IPS DF 4.7 (cell line): ENCODE data around the gene CYSLTR1.
"Not testable (repeated sequence)": the region's sequence is repeated elsewhere in the genome, so short reads cannot be mapped to it uniquely, and the experiment has no call there.

ENCODE experiments used
- DNase-seq: peaks from one replicate; pipeline ENCODE4 v3.0.0-alpha.2; 2013; ENCODE audit warnings: low spot score; ENCODE audit errors: extremely low read depth

Gene CYSLTR1, protein sequence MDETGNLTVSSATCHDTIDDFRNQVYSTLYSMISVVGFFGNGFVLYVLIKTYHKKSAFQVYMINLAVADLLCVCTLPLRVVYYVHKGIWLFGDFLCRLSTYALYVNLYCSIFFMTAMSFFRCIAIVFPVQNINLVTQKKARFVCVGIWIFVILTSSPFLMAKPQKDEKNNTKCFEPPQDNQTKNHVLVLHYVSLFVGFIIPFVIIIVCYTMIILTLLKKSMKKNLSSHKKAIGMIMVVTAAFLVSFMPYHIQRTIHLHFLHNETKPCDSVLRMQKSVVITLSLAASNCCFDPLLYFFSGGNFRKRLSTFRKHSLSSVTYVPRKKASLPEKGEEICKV

DNA sequence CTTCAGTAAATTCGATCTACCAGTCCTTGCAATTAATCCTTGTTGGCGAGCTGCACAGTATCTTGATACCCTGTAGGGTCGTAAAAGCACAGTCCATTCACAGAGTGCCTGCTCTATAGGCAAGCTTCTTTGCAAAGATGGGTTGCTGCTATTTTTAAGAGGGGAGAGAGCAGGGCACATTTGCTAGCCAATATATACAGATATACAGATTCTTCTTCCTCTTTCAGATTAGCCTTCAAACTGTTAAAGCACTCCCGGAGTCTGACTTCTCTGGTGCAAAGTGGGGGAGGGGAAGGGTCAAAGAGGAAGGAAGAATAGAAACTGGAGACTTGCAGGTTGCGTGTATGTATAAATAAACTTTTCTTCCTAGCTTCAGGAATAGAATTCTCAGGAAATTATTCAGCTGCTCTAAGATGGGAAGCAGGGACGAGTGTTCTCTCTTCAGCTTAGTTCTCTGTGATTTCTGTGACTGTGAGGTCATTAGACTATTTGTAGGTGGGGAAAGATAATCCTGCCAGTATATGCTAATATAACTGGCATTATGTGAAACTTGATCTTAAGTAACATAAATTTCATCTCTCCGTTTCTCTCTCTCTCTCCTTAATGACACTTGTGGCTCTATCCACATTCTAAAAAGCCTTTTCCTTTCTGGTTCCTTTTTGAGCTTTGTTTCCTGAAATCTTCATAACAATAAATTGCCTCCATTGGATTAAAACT is at the start of gene CYSLTR1:
Gene CYSLTR1 (minus strand): TSS at position 242 of the 717 bp plus-strand sequence. CDS start 53,865 bp downstream, outside the sequence.
- DNase-seq, result no peak

DNA sequence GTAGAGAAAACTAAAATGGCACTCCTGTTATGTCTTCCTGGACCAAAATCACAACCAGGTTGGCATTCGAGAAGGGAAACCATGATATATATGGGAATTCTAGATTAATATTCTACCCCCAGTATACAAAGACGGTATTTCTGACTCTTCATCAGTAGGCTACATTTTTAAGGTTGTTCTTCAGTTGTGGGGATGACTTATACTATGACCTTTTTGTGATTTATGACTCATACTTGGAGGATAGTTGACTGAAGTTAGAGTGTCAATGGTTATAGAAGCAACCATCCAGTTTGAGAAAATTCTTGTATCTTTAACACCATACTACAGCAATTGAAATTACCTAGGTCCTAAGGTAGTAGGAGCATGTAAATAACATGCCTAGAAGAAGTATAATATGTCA is 49.8 kb upstream of the CYSLTR1 start:
- DNase-seq, result no peak

DNA sequence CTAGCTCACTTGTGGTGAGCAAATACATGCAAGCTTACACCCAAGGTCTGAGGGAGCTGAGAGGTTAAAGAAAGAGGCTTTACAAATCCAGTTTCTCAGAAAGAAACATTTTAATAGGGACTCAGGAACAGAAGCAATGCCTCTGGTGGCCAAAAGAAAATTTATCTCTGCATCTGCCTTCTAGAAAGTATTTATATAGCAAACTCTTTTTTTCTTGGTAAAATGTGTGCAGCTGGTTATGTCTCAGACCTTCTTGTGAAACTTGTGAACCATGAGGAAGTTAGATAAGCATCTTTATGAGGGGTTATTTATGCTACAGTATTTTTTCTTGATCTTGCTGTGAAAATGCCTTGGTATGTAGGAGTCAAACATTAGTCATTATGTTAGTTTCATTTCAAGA is 48.5 kb upstream of the CYSLTR1 start:
- no peak for DNase-seq

DNA sequence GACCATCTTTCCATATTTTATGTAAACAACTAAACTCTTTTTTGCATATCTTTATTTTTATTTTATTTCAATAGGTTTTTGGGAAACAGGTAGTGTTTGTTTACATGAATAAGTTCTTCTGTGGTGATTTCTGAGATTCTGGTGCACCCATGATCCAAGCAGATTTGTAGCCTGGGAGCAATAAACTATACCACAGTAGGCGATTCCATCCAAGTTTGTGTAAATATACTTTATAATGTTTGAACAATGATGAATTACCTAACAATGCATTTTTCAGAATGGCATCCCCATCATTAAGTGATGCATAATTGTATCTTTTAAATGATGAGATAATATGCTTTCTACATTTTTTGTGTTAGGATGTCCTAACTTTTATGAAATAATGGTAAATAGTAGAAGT is 39.2 kb upstream of the CYSLTR1 start:
- DNase-seq, result no peak

DNA sequence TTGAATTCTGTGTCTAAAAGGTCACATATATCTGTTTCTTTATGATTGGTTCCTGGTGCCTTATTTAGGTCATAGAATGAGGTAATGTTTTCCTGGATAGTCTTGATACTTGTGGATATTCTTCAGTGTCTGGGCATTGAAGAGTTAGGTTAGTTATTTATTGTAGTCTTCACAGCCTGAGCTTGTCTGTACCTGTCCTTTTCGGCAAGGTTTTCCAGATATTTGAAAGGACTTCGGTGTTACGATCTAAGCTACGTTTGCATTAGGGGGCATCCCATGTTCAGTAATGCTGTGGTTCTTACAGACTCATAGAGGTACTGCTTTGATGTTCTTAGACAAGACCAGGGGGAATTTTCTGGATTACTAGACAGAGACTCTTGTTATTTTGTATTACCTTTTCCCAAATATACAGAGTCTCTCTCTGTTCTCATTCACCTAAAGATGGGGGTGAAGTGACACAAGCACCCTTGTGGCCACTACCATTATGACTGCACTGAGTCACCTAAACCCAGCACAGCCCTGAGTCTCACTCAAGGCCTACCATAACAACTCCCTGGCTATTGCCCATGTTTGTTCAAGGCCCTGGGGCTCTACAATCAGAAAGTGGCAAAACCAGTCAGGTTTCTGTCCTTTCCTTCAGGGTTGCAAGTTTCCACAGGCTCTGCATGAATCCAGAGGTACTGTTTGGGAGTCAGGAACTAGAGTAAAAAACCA is 30.1 kb upstream of the CYSLTR1 start:
- no peak for DNase-seq

DNA sequence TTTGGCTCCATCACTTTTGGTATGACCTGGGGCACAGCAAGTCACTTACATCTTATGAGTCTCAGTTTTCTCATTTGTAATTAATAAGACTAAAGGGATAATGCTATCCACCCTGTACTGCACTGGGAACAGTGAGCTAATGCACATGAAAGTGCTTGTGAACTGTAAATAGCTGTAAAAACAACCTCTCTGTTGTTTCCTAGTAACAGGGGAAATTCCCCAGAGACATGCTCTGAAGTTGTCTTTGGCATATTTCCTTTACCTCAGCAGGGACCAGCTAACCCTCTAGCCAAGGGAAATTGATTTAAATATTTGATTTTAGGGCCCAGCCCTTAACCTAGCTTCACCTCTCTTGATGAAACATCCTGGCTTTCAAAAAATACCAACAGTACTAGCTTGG is 6.1 kb upstream of the CYSLTR1 start:
- no peak for DNase-seq

DNA sequence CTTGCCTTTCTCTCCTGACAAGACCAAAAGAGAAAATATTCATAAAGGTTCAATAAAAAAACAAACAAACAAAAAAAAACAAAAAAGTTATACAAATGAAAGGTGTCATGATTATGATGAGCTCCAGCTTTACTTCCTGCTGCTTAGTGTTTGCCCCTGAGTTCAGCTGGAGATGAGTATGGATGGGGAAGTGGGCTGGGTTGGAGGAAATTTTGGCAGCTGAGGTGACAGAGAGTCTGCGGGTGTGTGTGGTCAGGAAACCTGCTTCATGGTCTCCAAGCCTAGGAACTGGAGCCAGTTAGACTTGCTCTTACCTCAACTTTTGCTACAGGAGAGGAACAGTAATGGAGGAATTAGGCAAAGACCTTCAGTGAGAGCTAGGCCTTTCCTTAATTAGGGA is 4.3 kb upstream of the CYSLTR1 start:
- DNase-seq, result no peak

DNA sequence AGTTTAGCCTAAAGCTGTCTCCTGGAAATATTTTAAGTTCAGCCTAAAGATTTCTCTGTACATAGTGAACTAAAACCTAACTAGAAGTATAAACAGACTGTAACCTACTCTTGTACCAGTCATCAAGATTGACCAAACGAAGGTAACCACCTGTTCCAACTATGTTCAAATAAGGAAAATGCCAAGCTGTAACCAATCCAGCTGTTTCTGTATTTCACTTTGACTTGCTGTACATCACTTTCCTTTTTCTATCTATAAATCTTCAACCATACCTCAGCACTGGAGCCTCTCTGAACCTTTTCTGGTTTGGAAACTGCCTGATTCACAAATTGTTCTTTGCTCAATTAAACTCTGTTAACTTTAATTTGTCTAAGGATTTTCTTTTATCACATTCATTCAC is 3.1 kb upstream of the CYSLTR1 start:
- DNase-seq, result no peak

DNA sequence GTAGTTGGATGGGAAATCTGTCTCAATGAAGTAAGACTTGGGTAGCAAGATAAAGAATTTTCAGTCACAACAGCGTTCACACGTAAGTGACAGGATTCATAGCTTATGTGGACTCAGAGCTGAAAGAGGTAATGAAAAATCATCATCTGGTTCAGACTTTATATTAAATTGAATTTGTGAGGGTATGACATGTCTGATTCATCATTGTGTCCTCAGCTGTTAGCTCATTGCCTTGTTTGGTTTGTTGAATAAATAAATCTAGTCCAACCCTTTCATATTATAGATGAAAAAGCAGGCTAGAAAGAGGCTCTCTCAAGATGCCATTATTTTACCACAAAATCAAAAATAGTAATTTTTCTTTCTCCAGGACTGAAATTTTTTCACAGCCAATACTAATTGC is 2.7 kb upstream of the CYSLTR1 start:
- no peak for DNase-seq

DNA sequence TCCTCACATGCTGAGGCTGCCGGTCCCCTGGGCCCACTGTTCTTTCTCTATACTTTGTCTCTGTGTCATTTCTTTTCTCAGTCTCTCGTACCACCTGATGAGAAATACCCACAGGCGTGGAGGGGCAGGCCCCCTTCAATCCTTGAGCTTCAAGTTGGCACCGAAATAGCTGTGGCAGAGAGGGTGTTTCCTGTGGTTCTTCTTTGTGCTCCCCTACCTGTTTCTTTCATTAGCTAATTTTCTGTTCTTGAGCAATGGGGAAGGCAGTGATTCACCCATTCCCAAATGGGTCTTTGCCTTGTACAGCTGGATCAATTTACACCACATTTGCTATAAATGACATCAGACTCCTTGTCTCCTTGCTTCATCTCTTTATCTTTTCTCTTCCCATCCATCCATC is 2.1 kb upstream of the CYSLTR1 start:
- DNase-seq, result no peak

DNA sequence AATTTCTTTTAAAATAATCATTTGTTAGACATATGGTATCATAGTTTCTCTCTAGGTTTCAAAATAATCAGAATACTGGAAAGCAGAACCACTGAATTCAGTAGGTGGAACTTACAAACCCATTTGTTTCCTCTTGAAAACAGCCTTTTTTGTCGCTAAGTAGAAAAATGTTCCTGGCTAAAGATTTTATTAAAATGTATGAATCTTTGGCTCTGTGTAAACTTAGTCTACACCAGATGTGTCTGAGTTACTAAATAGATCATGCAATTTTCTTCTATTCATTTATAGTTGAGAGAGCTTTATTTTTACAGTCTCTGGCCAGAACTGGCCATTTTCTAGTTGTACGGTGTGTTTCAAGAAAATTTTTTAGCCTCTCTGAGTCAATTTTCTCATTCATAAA is 1.0 kb downstream of the CYSLTR1 start:
- no peak for DNase-seq

DNA sequence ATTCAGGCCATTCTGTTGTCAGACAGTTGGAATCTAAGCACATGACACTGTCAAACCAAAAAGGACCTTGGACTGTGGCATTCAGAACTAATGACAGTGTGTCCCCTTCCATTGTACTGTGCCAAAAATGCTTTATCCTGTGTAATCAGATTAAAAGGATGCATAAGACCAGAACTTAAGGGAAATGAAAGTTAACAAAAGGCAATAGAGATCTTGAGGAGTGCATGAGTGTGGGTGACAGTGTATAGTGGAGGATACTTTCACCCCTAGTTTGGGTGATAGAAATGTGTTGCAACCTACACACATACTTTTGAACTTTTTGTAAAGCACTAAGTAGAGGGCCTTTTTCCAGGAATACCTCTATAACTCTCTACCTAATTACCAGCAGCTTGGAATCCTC is 4.5 kb downstream of the CYSLTR1 start:
- DNase-seq, result no peak

DNA sequence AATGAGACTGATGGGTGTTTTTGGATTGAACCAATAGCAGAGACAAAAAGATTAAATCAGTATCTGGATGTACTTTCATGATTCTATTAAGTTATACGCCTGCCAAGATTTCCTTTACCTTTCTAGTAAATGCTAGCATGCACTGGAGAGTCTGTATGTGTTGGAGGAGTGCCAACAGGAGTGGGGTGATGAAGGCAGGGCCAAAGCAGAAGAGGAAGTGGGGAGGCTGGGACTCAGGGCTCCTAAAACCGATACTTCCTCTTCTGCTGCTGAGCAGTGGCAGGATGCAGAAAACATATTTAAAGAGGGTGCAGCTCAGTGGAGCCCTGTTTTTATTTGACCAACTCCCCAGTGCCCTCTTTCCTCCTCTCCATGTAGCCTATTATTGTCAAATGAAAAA is 5.6 kb downstream of the CYSLTR1 start:
- no peak for DNase-seq

DNA sequence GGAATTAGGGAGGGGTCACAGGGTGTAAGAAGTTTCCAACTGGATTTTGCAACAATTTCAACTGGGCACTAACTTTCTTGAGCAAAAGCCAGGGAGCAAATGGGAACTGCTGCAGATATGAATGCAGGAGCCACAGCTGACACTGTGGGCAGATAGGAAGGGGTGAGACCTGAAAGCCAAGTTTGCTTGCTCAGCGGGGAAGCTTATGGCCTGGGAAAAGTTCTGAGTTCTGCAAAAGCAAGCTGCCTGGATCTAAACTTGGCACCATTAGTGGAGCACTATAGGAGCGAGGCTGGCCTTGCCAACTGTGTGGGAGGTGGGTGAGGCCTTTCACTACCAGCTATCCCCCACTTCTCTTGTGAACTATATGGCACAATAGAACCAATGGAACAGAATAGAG is 11.1 kb downstream of the CYSLTR1 start:
- DNase-seq, result no peak

DNA sequence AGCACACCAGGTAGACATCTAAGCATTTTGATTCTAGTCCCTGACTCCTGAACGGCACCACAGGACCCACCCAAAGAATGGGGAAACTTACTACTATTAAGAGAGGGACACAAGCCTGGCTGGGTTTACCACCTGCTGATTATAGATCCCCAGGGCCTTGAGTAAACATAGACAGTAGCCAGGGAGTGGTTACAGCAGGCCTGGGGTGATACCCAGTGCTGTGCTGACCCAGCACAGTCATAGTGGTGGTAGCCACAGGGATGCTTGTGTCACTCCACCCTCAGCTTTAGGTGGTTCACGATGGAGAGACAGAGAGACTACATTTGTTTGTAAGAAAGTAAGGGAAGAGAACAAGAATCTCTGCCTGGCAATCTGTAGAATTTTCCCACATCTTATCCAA is 11.7 kb downstream of the CYSLTR1 start:
- DNase-seq, result no peak

DNA sequence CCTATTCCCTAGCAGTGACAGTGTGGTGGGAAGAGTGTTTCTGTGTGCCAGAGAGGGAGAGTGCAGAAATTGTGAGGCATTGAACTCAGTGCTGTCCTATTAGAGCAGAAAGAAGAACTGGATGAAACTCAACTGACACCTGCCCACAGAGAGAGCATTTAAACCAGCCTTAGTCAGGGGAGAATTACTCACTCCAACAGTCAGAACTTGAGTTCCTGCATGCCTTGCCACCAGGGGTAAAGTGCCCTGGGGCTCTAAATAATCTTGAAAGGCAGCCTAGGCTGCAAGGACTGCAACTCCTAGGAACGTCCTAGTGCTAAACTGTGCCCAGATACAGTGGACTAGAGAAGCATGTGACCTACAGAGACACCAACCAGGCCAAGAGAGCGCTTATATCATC is 12.8 kb downstream of the CYSLTR1 start:
- DNase-seq, result no peak

DNA sequence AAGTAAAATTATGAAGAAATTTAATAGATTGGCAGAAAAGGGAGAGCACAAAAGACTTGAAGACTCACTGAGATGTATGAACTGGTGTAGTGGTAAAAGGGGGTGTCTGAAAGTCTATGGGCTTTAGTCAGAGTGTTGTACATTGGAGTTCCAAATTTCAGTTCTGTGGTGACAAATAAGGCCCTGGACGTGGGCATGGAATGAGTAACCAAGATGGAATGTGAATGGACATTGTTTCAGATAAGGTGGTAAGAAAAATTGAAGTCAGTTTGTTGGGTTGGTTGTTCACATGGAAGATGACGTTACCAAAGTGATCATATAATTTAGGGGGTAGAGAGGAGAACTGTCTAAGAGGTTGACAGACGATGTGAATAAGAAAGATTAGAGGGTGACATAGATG is 13.9 kb downstream of the CYSLTR1 start:
- DNase-seq, result no peak

DNA sequence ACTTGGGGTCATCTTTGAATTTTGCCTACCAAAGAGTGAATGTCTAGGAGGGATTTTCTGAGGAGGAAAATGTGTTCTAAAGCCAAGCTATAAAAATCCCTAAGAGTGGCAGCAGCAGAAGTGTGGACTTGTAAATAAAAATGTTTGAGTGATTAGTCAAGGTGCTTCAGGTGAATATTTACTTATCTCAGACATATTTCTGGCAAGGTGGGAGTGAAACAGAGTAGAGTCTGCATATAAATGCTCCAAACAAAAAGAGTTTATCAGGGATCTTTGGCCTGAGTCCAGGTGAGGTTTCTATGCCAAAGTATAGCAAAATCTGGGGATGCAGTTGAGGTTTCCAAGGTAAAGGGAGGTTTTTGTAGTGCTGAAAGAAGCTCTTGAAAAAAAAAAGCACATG is 19.7 kb downstream of the CYSLTR1 start:
- DNase-seq, result no peak

DNA sequence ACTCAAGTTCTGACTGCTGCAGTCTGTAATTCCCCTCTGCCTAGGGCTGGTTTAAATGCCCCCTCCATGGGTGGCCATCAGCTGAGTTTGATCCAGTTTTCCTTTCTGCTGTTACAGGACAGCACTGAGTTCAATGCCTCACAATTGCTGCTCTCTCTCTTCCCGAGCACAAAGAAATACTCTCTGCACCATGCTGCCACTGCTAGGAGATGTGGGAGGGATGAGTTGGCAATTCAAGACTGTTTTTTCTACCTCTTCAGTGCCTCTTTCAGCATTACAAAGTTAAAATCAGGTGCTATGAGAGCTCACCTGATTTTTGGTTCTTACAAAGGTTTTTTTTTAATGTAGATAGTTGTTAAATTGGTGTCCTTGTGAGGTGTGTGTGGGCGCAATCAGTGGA is 24.3 kb downstream of the CYSLTR1 start:
- DNase-seq, result no peak

DNA sequence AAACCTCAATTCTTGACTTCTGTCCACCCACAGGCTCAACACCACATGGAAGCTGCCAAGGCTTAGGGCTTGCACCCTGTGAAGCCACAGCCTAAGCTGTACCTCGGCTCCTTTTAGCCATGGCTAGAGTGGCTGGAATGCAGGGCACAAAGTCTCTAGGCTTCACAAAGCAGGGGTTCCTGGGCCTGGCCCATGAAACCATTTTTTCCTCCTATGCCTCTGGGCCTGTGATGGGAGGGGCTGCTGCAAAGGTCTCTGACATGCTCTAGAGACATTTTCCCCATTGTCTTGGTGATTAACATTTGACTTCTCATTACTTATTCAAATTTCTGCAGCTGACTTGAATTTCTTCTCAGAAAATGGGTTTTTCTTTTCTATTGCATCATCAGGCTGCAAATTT is 26.5 kb downstream of the CYSLTR1 start:
- not testable (repeated sequence) for DNase-seq

DNA sequence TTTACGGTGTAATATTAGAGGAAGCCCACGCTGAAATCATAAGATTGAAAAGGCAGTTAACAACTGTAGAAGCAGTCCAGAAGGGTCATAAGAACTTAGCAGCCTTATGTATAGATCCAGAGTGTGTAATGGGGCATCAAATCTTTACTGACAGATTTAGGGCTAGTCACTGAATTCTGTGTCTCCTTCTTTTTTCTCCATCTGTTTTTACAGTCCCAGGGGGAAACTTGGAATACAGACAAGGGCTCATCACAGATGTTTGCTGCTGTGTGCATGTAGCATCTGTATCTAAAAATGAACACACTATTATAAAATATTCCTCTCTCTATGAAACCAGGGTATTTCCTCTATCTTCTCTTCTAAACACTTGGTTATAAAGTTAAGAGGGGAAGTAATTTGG is 43.9 kb downstream of the CYSLTR1 start:
- DNase-seq, result no peak

DNA sequence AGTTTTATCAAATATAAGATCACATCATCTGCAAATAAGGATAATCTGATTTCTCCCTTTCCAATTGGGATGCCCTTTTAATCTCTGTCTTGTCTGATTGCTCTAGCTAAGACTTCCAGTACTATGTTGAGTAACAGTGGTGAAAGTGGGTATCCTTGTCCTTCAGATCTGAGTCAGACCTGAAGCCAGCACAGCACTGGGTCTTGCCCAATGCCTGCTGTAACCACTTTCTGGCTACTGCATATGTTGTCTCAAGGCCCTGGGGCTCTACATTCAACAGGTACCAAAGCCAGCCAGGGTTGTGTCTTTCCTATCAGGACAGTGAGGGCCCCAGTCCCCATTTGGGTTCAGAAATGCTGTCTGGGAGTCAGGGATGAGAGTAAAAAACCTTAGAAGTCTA is 90.3 kb downstream of the CYSLTR1 start:
- no peak for DNase-seq
